HG03097 (cell line): ENCODE results near the gene ZNF688.

Experiments
- ATAC-seq: cut with Tn5 transposase; IDR thresholded peaks from one replicate; pipeline ENCODE4 v1.9.1; 2021; ENCODE audit not compliant: unreplicated experiment, low FRiP score

Gene ZNF688

GRCh38 chr16:30521873-30522641 lies 49.5 kb downstream of the ZNF688 start:
- ATAC-seq: no peak

GRCh38 chr16:30521476-30521872 lies 50.0 kb downstream of the ZNF688 start:
- ATAC-seq: no peak
